GM12865 (cell line): ENCODE data around the gene KLHDC8A.

Experiments used
- DNase-seq: peaks from one replicate; pipeline ENCODE4 v3.0.0; 2010; ENCODE audit warnings: low read depth
- H3K4me3 ChIP-seq: 2 replicates; pipeline ENCODE4 v1.5.1; 2011; ENCODE audit warnings: mild to moderate bottlenecking, low read depth, low read length, control low read depth
- CTCF ChIP-seq: IDR thresholded peaks from 2 replicates; pipeline ENCODE4 v1.5.1; 2011; ENCODE audit warnings: low read length, control low read depth, low read depth, inconsistent platforms; ENCODE audit not compliant: insufficient read depth; ENCODE audit errors: missing control alignments

Gene KLHDC8A

DNA sequence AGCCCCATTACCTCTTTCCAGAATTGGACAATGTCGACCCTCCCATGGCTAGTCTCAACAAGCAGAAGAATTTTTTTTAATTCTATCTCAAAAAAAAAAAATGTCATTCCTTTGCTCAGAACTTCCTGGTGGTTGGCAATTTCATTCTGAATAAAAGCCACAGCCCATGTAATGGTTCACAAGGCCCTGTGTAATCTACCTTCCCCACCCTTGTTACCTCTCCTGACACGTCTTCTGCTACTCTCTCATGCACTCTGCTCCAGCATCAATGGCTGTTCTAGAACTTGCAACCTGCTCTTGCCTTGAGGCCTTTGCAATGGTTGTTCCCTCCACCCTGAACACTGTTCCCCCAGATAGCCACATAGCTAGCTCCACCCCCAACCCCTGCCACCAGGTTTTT is 60.6 kb downstream of the KLHDC8A start:
- TF ChIP-seq CTCF = no peak
- H3K4me3 ChIP-seq = no peak overlapping the region
- no peak for DNase-seq

DNA sequence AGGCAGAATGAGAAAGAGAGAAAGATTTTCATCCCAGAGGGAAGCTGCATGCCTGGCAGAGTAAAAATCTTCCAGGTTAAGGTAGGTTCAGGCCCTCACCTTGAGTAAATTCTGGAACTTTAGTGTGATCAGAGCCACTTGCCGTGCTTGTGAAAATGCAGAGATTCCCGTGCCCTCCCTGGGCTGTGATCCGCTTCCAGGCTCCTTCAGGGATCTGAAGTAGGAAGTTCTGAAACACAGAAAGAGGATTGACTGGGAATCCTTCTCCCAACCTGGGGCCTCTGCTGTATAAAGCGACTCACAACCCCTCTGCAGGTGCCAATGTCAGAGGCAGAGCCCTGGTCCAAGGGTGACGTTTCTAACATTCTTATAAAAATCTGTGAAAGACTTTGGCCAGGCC is 61.8 kb downstream of the KLHDC8A start:
- no peak for TF ChIP-seq CTCF
- no peak overlapping the region for H3K4me3 ChIP-seq

DNA sequence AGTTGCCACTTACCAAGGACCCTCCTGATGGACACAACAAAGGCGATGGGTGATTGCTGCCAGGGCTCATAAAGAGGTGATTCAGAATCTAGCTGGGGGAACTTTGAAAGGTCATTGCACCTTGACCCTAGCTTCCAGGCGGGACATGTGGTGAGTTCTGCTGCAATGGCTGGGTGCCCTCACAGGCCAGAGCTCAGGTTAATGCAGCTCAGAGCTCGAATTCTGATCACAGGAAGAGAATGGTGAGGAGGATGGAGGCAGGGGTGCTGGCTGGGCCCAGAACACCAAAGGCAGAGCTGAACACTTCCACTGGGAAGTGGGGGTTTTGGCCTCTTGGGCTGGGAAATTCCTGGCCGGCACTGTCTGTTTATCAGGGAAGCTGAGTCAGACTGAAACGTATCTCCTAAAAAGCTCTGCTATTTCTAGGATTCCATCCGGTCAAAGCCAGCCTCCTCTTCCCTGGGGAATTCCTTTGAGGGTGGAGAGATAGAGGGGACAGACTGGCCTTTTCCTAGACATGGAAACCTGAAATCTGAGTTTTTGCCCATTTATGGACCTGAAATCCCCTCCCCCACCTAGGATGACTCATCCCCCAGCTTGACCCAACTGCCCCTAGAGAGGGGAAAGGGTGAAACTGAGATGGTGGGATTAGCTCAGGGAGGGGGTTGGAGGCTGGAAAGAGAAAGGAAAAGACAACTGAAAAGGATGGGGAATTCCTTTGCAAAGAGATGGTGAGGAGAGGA is 62.4 kb downstream of the KLHDC8A start:
- H3K4me3 ChIP-seq = no peak overlapping the region
- no peak for TF ChIP-seq CTCF
- DNase-seq = no peak

More for the DNA sequence above, 61.8 kb downstream of the KLHDC8A start:
- no peak for DNase-seq

DNA sequence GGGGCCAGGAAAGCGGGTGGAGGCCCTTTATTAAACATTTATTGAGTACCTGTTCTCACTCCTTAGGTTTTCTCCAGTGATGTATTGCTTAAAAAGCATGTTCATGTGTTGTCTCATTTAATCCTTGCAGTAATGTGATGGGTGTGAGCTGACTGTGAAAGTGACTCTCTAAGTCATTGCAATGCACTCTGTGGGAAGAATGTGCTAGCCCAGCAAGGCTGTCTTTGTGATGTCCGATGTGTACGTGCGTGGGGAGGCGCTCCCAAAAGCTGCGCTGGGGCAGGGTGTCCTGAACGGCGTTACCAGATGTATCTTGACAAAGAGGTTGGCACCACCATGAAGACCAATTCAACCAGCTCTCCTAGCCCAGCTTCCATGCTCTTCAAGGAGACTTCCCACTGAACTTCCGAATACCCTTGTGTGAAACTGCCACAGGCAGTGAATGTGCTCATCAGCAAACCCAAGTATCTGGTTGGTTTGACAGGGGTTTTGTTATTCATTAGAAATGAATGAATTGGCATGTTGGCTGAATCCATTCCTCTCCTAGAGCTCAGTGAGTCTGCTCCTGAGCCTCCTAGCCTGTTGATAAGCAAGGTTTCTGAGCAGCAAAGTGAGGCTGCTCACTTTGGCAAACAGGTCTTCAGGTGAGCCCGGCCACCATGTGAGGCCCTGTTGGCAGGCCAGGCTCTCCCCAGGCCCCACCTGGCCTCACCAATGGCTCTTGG is 63.2 kb downstream of the KLHDC8A start:
- no peak for DNase-seq
- no peak for TF ChIP-seq CTCF
- H3K4me3 ChIP-seq = no peak overlapping the region

DNA sequence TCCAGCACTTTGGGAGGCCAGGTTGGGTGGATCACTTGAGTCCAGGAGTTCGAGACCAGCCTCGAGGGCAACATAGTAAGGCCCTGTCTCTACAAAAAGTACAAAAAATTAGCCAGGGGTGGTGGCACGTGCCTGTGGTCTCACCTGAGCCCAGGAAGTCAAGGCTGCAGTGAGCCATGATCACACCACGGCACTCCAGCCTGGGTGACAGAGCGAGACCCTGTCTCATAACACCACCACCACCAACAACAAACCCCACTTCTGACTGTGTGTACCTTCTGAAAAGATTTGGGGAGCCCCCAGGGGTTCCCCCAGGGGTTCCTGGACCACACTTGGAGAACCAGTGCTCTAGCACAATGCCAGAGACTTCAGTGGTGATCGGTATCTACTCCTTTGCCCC is 65.1 kb downstream of the KLHDC8A start:
- TF ChIP-seq CTCF = no peak
- DNase-seq = no peak

DNA sequence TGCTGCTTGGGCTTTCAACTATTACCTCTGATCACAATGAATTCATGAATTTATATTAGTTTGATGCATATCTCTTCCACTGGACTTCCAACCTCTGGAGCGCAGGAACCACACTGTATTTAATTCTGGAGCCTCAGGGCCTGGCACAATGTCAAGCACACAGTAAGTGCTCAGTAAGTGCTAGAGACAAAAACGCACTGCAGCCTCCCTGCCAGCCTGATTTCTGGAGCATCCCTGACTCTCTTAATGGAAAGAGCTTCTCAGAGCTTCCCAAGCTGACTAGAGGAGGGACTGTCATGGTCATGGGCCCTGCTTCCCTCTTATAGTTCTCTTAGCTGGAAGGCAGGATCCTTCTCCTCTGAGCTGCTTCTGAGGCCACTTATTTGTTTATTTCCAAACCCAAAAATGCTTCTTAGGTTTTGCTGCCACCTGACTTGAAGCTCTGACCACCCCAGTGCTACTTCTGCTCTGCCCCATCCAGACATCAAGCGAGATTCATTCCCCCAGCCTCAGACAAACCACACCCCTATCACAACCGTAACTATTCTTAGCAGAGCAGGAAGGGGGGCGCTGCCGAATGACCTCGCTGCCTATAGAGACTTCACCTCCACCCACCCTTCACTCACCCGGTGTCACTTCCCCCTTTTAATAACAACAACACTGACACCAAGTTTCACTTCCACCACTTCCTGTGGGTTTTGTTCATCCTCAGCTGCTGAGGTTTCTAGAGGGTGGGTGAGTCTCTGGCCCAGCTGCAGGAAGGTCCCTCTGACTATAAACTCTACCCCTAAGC is 68.8 kb downstream of the KLHDC8A start:
- H3K4me3 ChIP-seq = no peak overlapping the region; the same call in 1 of the 2 replicates
- DNase-seq = peak; percentile 98
- TF ChIP-seq CTCF = no peak

More for the DNA sequence above, 65.1 kb downstream of the KLHDC8A start:
- no peak overlapping the region for H3K4me3 ChIP-seq
